ENCODE data around the gene FOXB1.

DNA sequence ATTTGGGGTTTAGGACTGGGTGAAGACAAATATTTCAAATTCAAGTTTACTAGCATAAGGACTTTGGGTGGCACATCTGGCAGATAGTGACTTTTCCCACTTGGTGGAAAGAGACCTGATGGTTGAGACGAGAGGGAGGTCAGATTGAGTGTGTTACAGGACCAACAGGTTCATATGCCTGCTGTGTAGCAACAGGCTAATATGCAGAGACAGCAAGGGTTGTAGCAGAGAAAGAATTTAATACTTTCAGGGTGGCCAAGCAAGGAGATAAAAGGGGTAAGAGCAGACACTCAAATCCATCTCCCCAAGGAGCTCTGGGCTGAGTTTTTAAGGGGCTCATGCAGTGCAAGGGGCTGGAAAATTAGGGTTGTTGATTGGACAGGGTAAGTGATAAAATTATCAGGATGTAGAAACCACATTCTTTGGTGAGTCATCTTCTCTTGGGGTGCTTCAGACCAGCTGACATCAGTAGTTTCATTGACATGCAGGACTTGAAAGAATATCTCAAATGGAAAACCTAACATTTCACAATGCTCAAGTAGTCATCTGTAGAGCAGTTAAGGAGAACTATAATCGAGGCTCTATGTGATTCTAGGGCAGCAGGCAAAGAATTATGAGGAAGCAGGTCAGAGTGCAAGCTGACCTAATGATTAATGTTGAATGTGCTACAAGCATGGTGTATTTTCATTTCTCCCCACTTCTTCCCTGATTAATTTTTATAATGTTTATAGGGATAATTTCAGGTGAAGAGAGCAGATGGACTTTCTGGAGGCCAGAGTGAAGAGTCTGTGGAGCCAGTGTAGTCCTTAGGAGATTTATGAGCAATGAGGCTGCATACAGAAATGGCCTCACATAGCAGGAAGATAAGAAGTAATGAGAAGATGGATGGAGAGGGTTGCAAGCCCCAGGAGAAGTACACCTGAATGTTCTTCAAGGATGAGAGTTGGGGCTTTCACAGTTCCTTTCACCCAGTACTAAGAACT lies 13.7 kb downstream of the FOXB1 start:
- TF ChIP-seq, protein P1, sequence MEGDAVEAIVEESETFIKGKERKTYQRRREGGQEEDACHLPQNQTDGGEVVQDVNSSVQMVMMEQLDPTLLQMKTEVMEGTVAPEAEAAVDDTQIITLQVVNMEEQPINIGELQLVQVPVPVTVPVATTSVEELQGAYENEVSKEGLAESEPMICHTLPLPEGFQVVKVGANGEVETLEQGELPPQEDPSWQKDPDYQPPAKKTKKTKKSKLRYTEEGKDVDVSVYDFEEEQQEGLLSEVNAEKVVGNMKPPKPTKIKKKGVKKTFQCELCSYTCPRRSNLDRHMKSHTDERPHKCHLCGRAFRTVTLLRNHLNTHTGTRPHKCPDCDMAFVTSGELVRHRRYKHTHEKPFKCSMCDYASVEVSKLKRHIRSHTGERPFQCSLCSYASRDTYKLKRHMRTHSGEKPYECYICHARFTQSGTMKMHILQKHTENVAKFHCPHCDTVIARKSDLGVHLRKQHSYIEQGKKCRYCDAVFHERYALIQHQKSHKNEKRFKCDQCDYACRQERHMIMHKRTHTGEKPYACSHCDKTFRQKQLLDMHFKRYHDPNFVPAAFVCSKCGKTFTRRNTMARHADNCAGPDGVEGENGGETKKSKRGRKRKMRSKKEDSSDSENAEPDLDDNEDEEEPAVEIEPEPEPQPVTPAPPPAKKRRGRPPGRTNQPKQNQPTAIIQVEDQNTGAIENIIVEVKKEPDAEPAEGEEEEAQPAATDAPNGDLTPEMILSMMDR (IDR thresholded peaks at IDR 0.05), result no peak
- no peak for TF ChIP-seq POLR2A (IDR thresholded peaks at IDR 0.05)

All from thyroid gland (tissue), 4 donors.